Mononuclear cell (primary cell): ENCODE results near the gene ADGRB2. TPM values are rescaled to one million over a fixed set of nuclear protein-coding genes. Genes with fewer than 3 reads are reported as not detected.

Experiments
- H3K27me3 ChIP-seq: 2 replicates; pipeline ENCODE4 v1.6.0; 2011; ENCODE audit warnings: low read length, control low read depth; ENCODE audit not compliant: insufficient read depth
- H3K4me1 ChIP-seq: 2 replicates; pipeline ENCODE4 v1.5.1; 2011; ENCODE audit warnings: mild to moderate bottlenecking, low read length, control low read depth; ENCODE audit not compliant: insufficient read depth
- H3K4me3 ChIP-seq: 2 replicates; pipeline ENCODE4 v1.5.1; 2011; ENCODE audit warnings: mild to moderate bottlenecking, low read length, moderate library complexity
- H3K9me3 ChIP-seq: 2 replicates; pipeline ENCODE4 v1.5.1; 2011; ENCODE audit warnings: low read depth, mild to moderate bottlenecking, control low read depth, low read length
- total RNA-seq: library from RNA; depleted of rRNA; stranded (reverse); fragments of >200 nt; gene quantifications from one replicate; pipeline ENCODE4 v1.2.3, GENCODE V29; 2012

ADGRB2 gene
- total RNA-seq, 1 donor = 0.73 TPM

- H3K27me3 ChIP-seq = peaks cover 8% of the 10 kb centered on the region
- no peak overlapping the region for H3K4me3 ChIP-seq
- H3K4me1 ChIP-seq = peaks cover 13% of the 10 kb centered on the region
- H3K9me3 ChIP-seq = no peaks in the 10 kb centered on the region
These were observed 8.2 kb downstream of the ADGRB2 start for GRCh38 chr1:31755850-31756492.

- no peak overlapping the region for H3K4me3 ChIP-seq
- peaks cover 3% of the 10 kb centered on the region for H3K27me3 ChIP-seq
- H3K4me1 ChIP-seq = peaks cover 17% of the 10 kb centered on the region
- no peaks in the 10 kb centered on the region for H3K9me3 ChIP-seq
These were observed 8.9 kb downstream of the ADGRB2 start for GRCh38 chr1:31755197-31755611.

- Histone ChIP-seq H3K4me3 (no peak overlapping the region), H3K4me1 (peaks cover 21% of the 10 kb centered on the region), H3K9me3 (no peaks in the 10 kb centered on the region), H3K27me3 (no peaks in the 10 kb centered on the region)
These were observed 9.7 kb downstream of the ADGRB2 start for GRCh38 chr1:31754397-31754796.

GRCh38 chr1:31753707-31754349 lies 10.3 kb downstream of the ADGRB2 start:
- no peaks in the 10 kb centered on the region for H3K27me3 ChIP-seq
- H3K9me3 ChIP-seq = no peaks in the 10 kb centered on the region
- peaks cover 21% of the 10 kb centered on the region for H3K4me1 ChIP-seq
- H3K4me3 ChIP-seq = no peak overlapping the region

- no peaks in the 10 kb centered on the region for H3K27me3 ChIP-seq
- H3K9me3 ChIP-seq = no peaks in the 10 kb centered on the region
- H3K4me1 ChIP-seq = peaks cover 21% of the 10 kb centered on the region
- H3K4me3 ChIP-seq = no peak overlapping the region
These were observed 11.1 kb downstream of the ADGRB2 start for GRCh38 chr1:31752952-31753475.

GRCh38 chr1:31752258-31752657 lies 11.9 kb downstream of the ADGRB2 start:
- Histone ChIP-seq H3K27me3 (no peaks in the 10 kb centered on the region), H3K4me3 (no peak overlapping the region), H3K4me1 (peaks cover 21% of the 10 kb centered on the region), H3K9me3 (no peaks in the 10 kb centered on the region)

GRCh38 chr1:31751822-31752241 lies 12.3 kb downstream of the ADGRB2 start:
- Histone ChIP-seq H3K27me3 (no peaks in the 10 kb centered on the region), H3K4me3 (no peak overlapping the region), H3K9me3 (no peaks in the 10 kb centered on the region), H3K4me1 (peaks cover 25% of the 10 kb centered on the region)

- no peaks in the 10 kb centered on the region for H3K27me3 ChIP-seq
- no peak overlapping the region for H3K4me3 ChIP-seq
- H3K4me1 ChIP-seq = peaks cover 32% of the 10 kb centered on the region
- H3K9me3 ChIP-seq = no peaks in the 10 kb centered on the region
These were observed 13.2 kb downstream of the ADGRB2 start for GRCh38 chr1:31750858-31751510.

GRCh38 chr1:31749785-31750735 lies 14.1 kb downstream of the ADGRB2 start:
- Histone ChIP-seq H3K4me3 (no peak overlapping the region), H3K9me3 (no peaks in the 10 kb centered on the region), H3K4me1 (peaks cover 32% of the 10 kb centered on the region)

GRCh38 chr1:31748365-31748764 lies 15.8 kb downstream of the ADGRB2 start:
- Histone ChIP-seq H3K27me3 (no peaks in the 10 kb centered on the region), H3K4me1 (peaks cover 32% of the 10 kb centered on the region), H3K9me3 (no peaks in the 10 kb centered on the region), H3K4me3 (no peak overlapping the region)

More at GRCh38 chr1:31749785-31750735, 14.1 kb downstream of the ADGRB2 start:
- H3K27me3 ChIP-seq = no peaks in the 10 kb centered on the region

GRCh38 chr1:31747304-31747703 lies 16.8 kb downstream of the ADGRB2 start:
- no peak overlapping the region for H3K4me3 ChIP-seq
- H3K9me3 ChIP-seq = no peaks in the 10 kb centered on the region
- H3K4me1 ChIP-seq = peaks cover 32% of the 10 kb centered on the region

GRCh38 chr1:31746687-31747086 lies 17.5 kb downstream of the ADGRB2 start:
- H3K4me3 ChIP-seq = no peak overlapping the region
- no peaks in the 10 kb centered on the region for H3K27me3 ChIP-seq
- H3K9me3 ChIP-seq = no peaks in the 10 kb centered on the region
- H3K4me1 ChIP-seq = peaks cover 29% of the 10 kb centered on the region

More at GRCh38 chr1:31747304-31747703, 16.8 kb downstream of the ADGRB2 start:
- no peaks in the 10 kb centered on the region for H3K27me3 ChIP-seq

GRCh38 chr1:31745946-31746670 lies 18.0 kb downstream of the ADGRB2 start:
- H3K4me1 ChIP-seq = peaks cover 25% of the 10 kb centered on the region
- no peaks in the 10 kb centered on the region for H3K9me3 ChIP-seq
- H3K4me3 ChIP-seq = no peak overlapping the region
- H3K27me3 ChIP-seq = no peaks in the 10 kb centered on the region
